Spleen (tissue), 11 donors: Measurements from ENCODE around the gene RGS16. TPM values are rescaled to one million over a fixed set of nuclear protein-coding genes. Genes with fewer than 3 reads are reported as not detected.

Experiments
- DNase-seq: peaks from one replicate; pipeline ENCODE4 v3.0.0-alpha.2; 2020
- H3K27ac ChIP-seq, 8 donors: fragments of 200-600 bp; sonication (generic) in 7 of 8; 1 replicate in 4 of 8; 2 replicates in 4 of 8; pipeline versions ENCODE4 v1.5.0 to v1.8.0; 2016 to 2021; ENCODE audit warnings: inconsistent platforms in 4 of 8, mild to moderate bottlenecking in 4 of 8, moderate library complexity in 1 of 8
- H3K27me3 ChIP-seq, 7 donors: fragments of 200-600 bp; sonication (generic) in 6 of 7; replicated peaks in 1 of 7; 1 replicate in 4 of 7; 2 replicates in 3 of 7; pipeline versions ENCODE4 v1.5.0 to v1.8.0; 2016 to 2021; ENCODE audit warnings: inconsistent platforms in 3 of 7, mild to moderate bottlenecking in 1 of 7
- H3K36me3 ChIP-seq, 6 donors: fragments of 200-600 bp; sonication (generic) in 5 of 6; 1 replicate in 4 of 6; 2 replicates in 2 of 6; pipeline versions ENCODE4 v1.5.0 to v1.8.0; 2016 to 2021; ENCODE audit warnings: inconsistent platforms in 2 of 6
- H3K4me1 ChIP-seq, 6 donors: fragments of 200-600 bp; sonication (generic) in 5 of 6; 1 replicate in 3 of 6; 2 replicates in 3 of 6; pipeline versions ENCODE4 v1.5.0 to v1.8.0; 2016 to 2021; ENCODE audit warnings: inconsistent platforms in 3 of 6
- H3K4me3 ChIP-seq, 8 donors: fragments of 200-600 bp; sonication (generic) in 7 of 8; 1 replicate in 4 of 8; 2 replicates in 4 of 8; pipeline versions ENCODE4 v1.5.0 to v1.8.0; 2016 to 2021; ENCODE audit warnings: inconsistent platforms in 4 of 8, mild to moderate bottlenecking in 4 of 8, moderate library complexity in 2 of 8
- H3K9me3 ChIP-seq, 8 donors: fragments of 200-600 bp; sonication (generic) in 7 of 8; 1 replicate in 4 of 8; 2 replicates in 4 of 8; pipeline versions ENCODE4 v1.5.0 to v1.8.0; 2016 to 2021; ENCODE audit warnings: inconsistent platforms in 4 of 8
- CTCF ChIP-seq, 11 experiments: fragments of 200-600 bp in 7 of 11; fragments of 450-650 bp in 4 of 11; sonication (generic) in 4 of 11; IDR thresholded peaks in 8 of 11; conservative IDR thresholded peaks in 3 of 11; 1 replicate in 7 of 11; 2 replicates in 4 of 11; pipeline versions ENCODE4 v1.4.0 to v1.8.0; 2016 to 2021; ENCODE audit warnings: antibody characterized with exemption in 11 of 11, inconsistent platforms in 4 of 11, mild to moderate bottlenecking in 1 of 11
- POLR2A ChIP-seq, 3 donors: fragments of 450-650 bp; IDR thresholded peaks; one replicate each; pipeline ENCODE4 v1.5.1; 2017; ENCODE audit warnings: antibody characterized with exemption in 3 of 3, mild to moderate bottlenecking in 1 of 3
- POLR2AphosphoS5 ChIP-seq, 3 donors: sonication (generic); formaldehyde crosslinking; IDR thresholded peaks; one replicate each; pipeline ENCODE4 v1.5.1; 2017; ENCODE audit warnings: antibody characterized with exemption in 3 of 3
- WGBS, 5 donors: extraction: QIAGEN DNeasy Blood & Tissue Kit in 3 of 5; methylation state at CpG; one replicate each; pipeline versions ENCODE4 v1.1.5 to v1.1.7; 2013 to 2018; 5-methylcytosine and 5-hydroxymethylcytosine counted together
- intact Hi-C: fragments of 100-400 bp; cut with DNase I; formaldehyde crosslinking; loops from one replicate; pipeline ENCODE4 v1.15.0; 2023; ENCODE audit warnings: low total_unique reads
- polyA plus RNA-seq, 3 donors: library from polyadenylated mRNA; stranded (reverse); fragments of 200-250 nt; gene quantifications; one replicate each; pipeline ENCODE4 v1.2.1, GENCODE V29; 2013
- total RNA-seq, 7 donors: library from RNA; depleted of rRNA in 3 of 7; stranded (reverse); fragments of >200 nt in 3 of 7; fragmentation: NEBNext Ultra II Directional in 4 of 7; extraction: Animal tissue kit (Norgen Biotek cat#: 25700) in 4 of 7; gene quantifications; one replicate each; pipeline versions ENCODE4 v1.1.0 to v1.2.1, GENCODE V29; 2016 to 2021
- donor health status: healthy with polysubstance abuse.
- donor health status: DM: no; HTN: no; CAD: no; lungs with moderate emphysema.
- donor health status: DM: no; HTN: no; CAD: no.
- donor health status: Bipolar disorder and iron deficiency.
- donor health status: healthy.
- donor health status: DM: no; HTN: no; CAD: no.
- donor health status: DM: yes; HTN: yes; CAD: no.

Gene RGS16
- total and polyA plus RNA-seq, 10 donors, result 2.6 to 24.2 (median 4.3) TPM

GRCh38 chr1:182588500-182589396 is 15.4 kb downstream of the RGS16 start, which contains the start of gene RNASEL:
Gene RNASEL, minus strand, starts transcription at chr1:182589256. Its CDS starts 2,450 bp downstream, at chr1:182586806.
- peak within 1 kb of the TSS; percentile 55 to 87 (median 61) for H3K4me3 ChIP-seq
- 2 to 5% (median 4%) methylated on average over 20 of the region's 20 CpGs for WGBS, 5 donors
- no peaks in the 10 kb centered on the region for H3K9me3 ChIP-seq
- intact Hi-C loops, result no loop called here
- peaks cover 0 to 22% (median 0%) of the 10 kb centered on the region in 6 donors for H3K36me3 ChIP-seq
- H3K27ac ChIP-seq, result peak within 1 kb of the TSS; percentile 92 to 99 (median 96)
- H3K27me3 ChIP-seq, result no peaks in the 10 kb centered on the region
- H3K4me1 ChIP-seq, result peaks cover 16 to 56% (median 45%) of the 10 kb centered on the region in 6 donors
- TF ChIP-seq POLR2A (IDR thresholded peaks at IDR 0.05) (peak in 2 of 3 donors; percentile 9 to 13), CTCF (IDR thresholded peaks at IDR 0.05 in 8 of 11, conservative IDR thresholded peaks at IDR 0.05 in 3 of 11) (no peak), POLR2AphosphoS5 (IDR thresholded peaks at IDR 0.05) (peak; percentile 47 to 87 (median 83))
- peak; percentile 93 for DNase-seq

GRCh38 chr1:182587666-182588499 is 16.3 kb downstream of the RGS16 start:
- peak overlapping the region; percentile 92 to 99 (median 96) for H3K27ac ChIP-seq
- intact Hi-C loops, result no loop called here

GRCh38 chr1:182587093-182587492 is 17.1 kb downstream of the RGS16 start:
- Histone ChIP-seq H3K4me1 (peaks cover 16 to 73% (median 49%) of the 10 kb centered on the region in 6 donors), H3K27ac (peak overlapping the region in 3 of 8 donors; percentile 56 to 96 (median 79)), H3K27me3 (no peaks in the 10 kb centered on the region), H3K9me3 (no peaks in the 10 kb centered on the region), H3K4me3 (no peak overlapping the region), H3K36me3 (peaks cover 3 to 38% (median 13%) of the 10 kb centered on the region in 6 donors)
- no peak for TF ChIP-seq POLR2AphosphoS5 (IDR thresholded peaks at IDR 0.05)
- TF ChIP-seq CTCF (IDR thresholded peaks at IDR 0.05 in 8 of 11, conservative IDR thresholded peaks at IDR 0.05 in 3 of 11), result no peak
- TF ChIP-seq POLR2A (IDR thresholded peaks at IDR 0.05), result no peak
- DNase-seq, result no peak
- WGBS, 5 donors, result 0 to 1% (median 0%) methylated on average over 1 of the region's 1 CpG
- intact Hi-C loops, result no loop called here

More at GRCh38 chr1:182587666-182588499, 16.3 kb downstream of the RGS16 start:
- DNase-seq, result no peak
- peaks cover 16 to 65% (median 49%) of the 10 kb centered on the region in 6 donors for H3K4me1 ChIP-seq
- H3K9me3 ChIP-seq, result no peaks in the 10 kb centered on the region
- H3K27me3 ChIP-seq, result no peaks in the 10 kb centered on the region
- peak overlapping the region; percentile 55 to 87 (median 61) for H3K4me3 ChIP-seq
- 45 to 56% (median 51%) methylated on average over 4 of the region's 4 CpGs for WGBS, 5 donors
- H3K36me3 ChIP-seq, result peaks cover 0 to 30% (median 5%) of the 10 kb centered on the region in 6 donors
- TF ChIP-seq POLR2AphosphoS5 (IDR thresholded peaks at IDR 0.05) (no peak), CTCF (IDR thresholded peaks at IDR 0.05 in 8 of 11, conservative IDR thresholded peaks at IDR 0.05 in 3 of 11) (no peak), POLR2A (IDR thresholded peaks at IDR 0.05) (no peak)
